Femur (tissue), 1 donor: ENCODE data around the gene SSB.
"Not testable (repeated sequence)": the region's sequence is repeated elsewhere in the genome, so short reads cannot be mapped to it uniquely, and the experiment has no call there.

Source experiments
- DNase-seq: peaks from one replicate; pipeline ENCODE4 v3.0.0-alpha.2; 2017

Gene SSB

GRCh38 chr2:169790581-169790980 is 8.1 kb upstream of the SSB start:
- no peak for DNase-seq

- no peak for DNase-seq
Measured at GRCh38 chr2:169795181-169795580, 3.5 kb upstream of the SSB start.

GRCh38 chr2:169796441-169796840 is 2.2 kb upstream of the SSB start:
- DNase-seq, result no peak

- DNase-seq, result no peak
Measured at GRCh38 chr2:169797601-169798000, 1.1 kb upstream of the SSB start.

GRCh38 chr2:169798397-169798717 is 314 bp upstream of the SSB start:
- DNase-seq, result no peak

GRCh38 chr2:169803480-169803879 is 4.8 kb downstream of the SSB start:
- DNase-seq, result no peak

GRCh38 chr2:169806586-169806985 is 7.9 kb downstream of the SSB start:
- DNase-seq, result no peak

- DNase-seq, result no peak
Measured at GRCh38 chr2:169808221-169808620, 9.6 kb downstream of the SSB start.

GRCh38 chr2:169815849-169816248 is 17.2 kb downstream of the SSB start:
- no peak for DNase-seq

GRCh38 chr2:169816961-169817360 is 18.3 kb downstream of the SSB start:
- DNase-seq, result not testable (repeated sequence)

GRCh38 chr2:169817369-169817768 is 18.7 kb downstream of the SSB start:
- not testable (repeated sequence) for DNase-seq

GRCh38 chr2:169818241-169818640 is 19.6 kb downstream of the SSB start:
- DNase-seq, result no peak

GRCh38 chr2:169819106-169819505 is 20.4 kb downstream of the SSB start:
- no peak for DNase-seq

- not testable (repeated sequence) for DNase-seq
Measured at GRCh38 chr2:169820101-169820500, 21.4 kb downstream of the SSB start.

GRCh38 chr2:169822036-169822435 is 23.4 kb downstream of the SSB start:
- no peak for DNase-seq

- no peak for DNase-seq
Measured at GRCh38 chr2:169822785-169823392, 24.2 kb downstream of the SSB start.

- DNase-seq, result no peak
Measured at GRCh38 chr2:169823996-169824372, 25.3 kb downstream of the SSB start.

- peak; percentile 87 for DNase-seq
Measured at GRCh38 chr2:169824373-169825333, 26.0 kb downstream of the SSB start, which contains the start of gene METTL5. TSS of gene METTL5 (minus strand) at chr2:169824905. CDS start at chr2:169824597, 308 bp downstream.

- DNase-seq, result peak; percentile 97
Measured at GRCh38 chr2:169827272-169828140, 28.8 kb downstream of the SSB start, which contains the start of gene UBR3. TSS of gene UBR3 (plus strand) at chr2:169827454. CDS start at chr2:169827508, 54 bp downstream.

GRCh38 chr2:169828141-169828811 is 29.6 kb downstream of the SSB start:
- peak; percentile 57 for DNase-seq

GRCh38 chr2:169834401-169834800 is 35.7 kb downstream of the SSB start:
- no peak for DNase-seq

GRCh38 chr2:169838743-169839489 is 40.2 kb downstream of the SSB start:
- DNase-seq, result no peak
